Karpas-422 (cell line): Measurements from ENCODE around the gene GAS2L2. TPM values are rescaled to one million over a fixed set of nuclear protein-coding genes. Genes with fewer than 3 reads are reported as not detected.
"Not testable (repeated sequence)": the region's sequence is repeated elsewhere in the genome, so short reads cannot be mapped to it uniquely, and the experiment has no call there.

Experiments used
- DNase-seq: peaks from one replicate; pipeline ENCODE4 v3.0.0-alpha.2; 2015
- H2AFZ ChIP-seq: fragments of 200-600 bp; sonication (generic); 2 replicates; pipeline ENCODE4 v1.6.1; 2014; ENCODE audit warnings: antibody characterized with exemption, low read length, mixed read lengths
- H3K27ac ChIP-seq: fragments of 200-600 bp; sonication (generic); 2 replicates; pipeline ENCODE4 v1.5.1; 2014; ENCODE audit warnings: mild to moderate bottlenecking, low read length, moderate library complexity
- H3K27me3 ChIP-seq: fragments of 200-600 bp; sonication (generic); 2 replicates; pipeline ENCODE4 v1.6.1; 2014; ENCODE audit warnings: low read length, mixed read lengths
- H3K36me3 ChIP-seq: fragments of 200-600 bp; sonication (generic); 2 replicates; pipeline ENCODE4 v1.6.1; 2014; ENCODE audit warnings: low read length, mixed read lengths; ENCODE audit not compliant: insufficient read depth
- H3K4me1 ChIP-seq: fragments of 200-600 bp; sonication (generic); 2 replicates; pipeline ENCODE4 v1.6.1; 2014; ENCODE audit warnings: mild to moderate bottlenecking, low read length, mixed read lengths
- H3K4me2 ChIP-seq: fragments of 200-600 bp; sonication (generic); 2 replicates; pipeline ENCODE4 v1.6.1; 2014; ENCODE audit warnings: low read length, low read depth, mild to moderate bottlenecking; ENCODE audit not compliant: poor library complexity, severe bottlenecking
- H3K4me3 ChIP-seq: fragments of 200-600 bp; sonication (generic); 2 replicates; pipeline ENCODE4 v1.5.1; 2014; ENCODE audit warnings: mild to moderate bottlenecking, antibody characterized with exemption, low read length, mixed read lengths
- H3K79me2 ChIP-seq: fragments of 200-600 bp; sonication (generic); 2 replicates; pipeline ENCODE4 v1.6.1; 2014; ENCODE audit warnings: mild to moderate bottlenecking, low read length, mixed read lengths
- H3K9ac ChIP-seq: fragments of 200-600 bp; sonication (generic); 2 replicates; pipeline ENCODE4 v1.6.0; 2014; ENCODE audit warnings: low read length
- H3K9me2 ChIP-seq: fragments of 200-600 bp; sonication (generic), shearing (Covaris generic); replicated peaks from 2 replicates; pipeline ENCODE4 v1.6.0; 2014; ENCODE audit warnings: mild to moderate bottlenecking, low read length, moderate library complexity; ENCODE audit not compliant: insufficient read depth
- H3K9me3 ChIP-seq: fragments of 300-700, 200-600 bp; sonication (generic); 2 replicates; pipeline ENCODE4 v1.6.1; 2014; ENCODE audit warnings: low read length, mixed read lengths
- H4K20me1 ChIP-seq: fragments of 200-600 bp; sonication (generic); 2 replicates; pipeline ENCODE4 v1.6.1; 2014; ENCODE audit warnings: mild to moderate bottlenecking, antibody characterized with exemption, low read length, low read depth; ENCODE audit not compliant: insufficient read depth
- total RNA-seq: library from RNA; depleted of rRNA; stranded (reverse); fragments of >200 nt; shearing (Covaris generic); gene quantifications from 2 replicates; pipeline ENCODE4 v1.2.3, GENCODE V29; 2014; ENCODE audit warnings: low replicate concordance

Gene GAS2L2
- total RNA-seq, 1 experiment from 2014 or later, result 0.07 TPM

- Histone ChIP-seq H3K79me2 (no peaks in the 10 kb centered on the region), H3K4me3 (no peak overlapping the region), H3K9me3 (no peaks in the 10 kb centered on the region), H3K27me3 (no peaks in the 10 kb centered on the region), H3K27ac (no peak overlapping the region), H3K4me2 (no peak overlapping the region), H4K20me1 (no peaks in the 10 kb centered on the region), H2AFZ (no peak overlapping the region), H3K36me3 (peaks cover 14% of the 10 kb centered on the region; the same call in 1 of the 2 replicates), H3K9ac (no peak overlapping the region), H3K9me2 (no peaks in the 10 kb centered on the region), H3K4me1 (peaks cover 13% of the 10 kb centered on the region)
- DNase-seq, result no peak
Measured at GRCh38 chr17:35709874-35710273, 43.2 kb downstream of the GAS2L2 start.

GRCh38 chr17:35708951-35709350 lies 44.1 kb downstream of the GAS2L2 start:
- Histone ChIP-seq H3K9ac (no peak overlapping the region), H3K4me1 (peaks cover 13% of the 10 kb centered on the region), H3K9me2 (no peaks in the 10 kb centered on the region), H3K36me3 (peaks cover 14% of the 10 kb centered on the region; the same call in 1 of the 2 replicates), H3K9me3 (no peaks in the 10 kb centered on the region), H3K4me3 (no peak overlapping the region), H3K79me2 (no peaks in the 10 kb centered on the region; the same call in 1 of the 2 replicates), H2AFZ (no peak overlapping the region), H4K20me1 (no peaks in the 10 kb centered on the region), H3K27me3 (no peaks in the 10 kb centered on the region), H3K4me2 (no peak overlapping the region), H3K27ac (no peak overlapping the region)
- DNase-seq, result peak; percentile 43

- H2AFZ ChIP-seq, result no peak overlapping the region
- no peak overlapping the region for H3K4me3 ChIP-seq
- DNase-seq, result no peak
- no peaks in the 10 kb centered on the region for H3K9me3 ChIP-seq
- H3K4me2 ChIP-seq, result no peak overlapping the region
- H3K27ac ChIP-seq, result no peak overlapping the region
- no peak overlapping the region for H3K9ac ChIP-seq
- peaks cover 14% of the 10 kb centered on the region; the same call in 1 of the 2 replicates for H3K36me3 ChIP-seq
- no peaks in the 10 kb centered on the region for H4K20me1 ChIP-seq
- peaks cover 13% of the 10 kb centered on the region for H3K4me1 ChIP-seq
- H3K9me2 ChIP-seq, result no peaks in the 10 kb centered on the region
- H3K79me2 ChIP-seq, result no peaks in the 10 kb centered on the region; the same call in 1 of the 2 replicates
- no peaks in the 10 kb centered on the region for H3K27me3 ChIP-seq
Measured at GRCh38 chr17:35708149-35708548, 44.9 kb downstream of the GAS2L2 start.

GRCh38 chr17:35705705-35706104 lies 47.3 kb downstream of the GAS2L2 start:
- no peak overlapping the region for H3K4me2 ChIP-seq
- H3K9me3 ChIP-seq, result no peaks in the 10 kb centered on the region
- no peak overlapping the region for H2AFZ ChIP-seq
- H3K27ac ChIP-seq, result no peak overlapping the region
- no peak overlapping the region for H3K4me3 ChIP-seq
- H3K27me3 ChIP-seq, result no peaks in the 10 kb centered on the region
- no peaks in the 10 kb centered on the region for H4K20me1 ChIP-seq
- H3K79me2 ChIP-seq, result peaks cover 4% of the 10 kb centered on the region; the same call in 1 of the 2 replicates
- no peak for DNase-seq
- no peaks in the 10 kb centered on the region for H3K9me2 ChIP-seq
- H3K9ac ChIP-seq, result no peak overlapping the region
- H3K4me1 ChIP-seq, result peaks cover 13% of the 10 kb centered on the region
- peaks cover 15% of the 10 kb centered on the region; the same call in 1 of the 2 replicates for H3K36me3 ChIP-seq

GRCh38 chr17:35705230-35705629 lies 47.8 kb downstream of the GAS2L2 start:
- DNase-seq, result no peak
- no peak overlapping the region for H2AFZ ChIP-seq
- no peaks in the 10 kb centered on the region for H4K20me1 ChIP-seq
- H3K4me1 ChIP-seq, result peaks cover 13% of the 10 kb centered on the region
- H3K4me3 ChIP-seq, result no peak overlapping the region
- no peak overlapping the region for H3K27ac ChIP-seq
- peaks cover 4% of the 10 kb centered on the region; the same call in 1 of the 2 replicates for H3K79me2 ChIP-seq
- H3K27me3 ChIP-seq, result no peaks in the 10 kb centered on the region
- H3K9me2 ChIP-seq, result no peaks in the 10 kb centered on the region
- no peak overlapping the region for H3K4me2 ChIP-seq
- H3K36me3 ChIP-seq, result peaks cover 14% of the 10 kb centered on the region; the same call in 1 of the 2 replicates
- no peak overlapping the region for H3K9ac ChIP-seq
- no peaks in the 10 kb centered on the region for H3K9me3 ChIP-seq

- H4K20me1 ChIP-seq, H3K4me1 ChIP-seq, H3K9me2 ChIP-seq, H3K4me3 ChIP-seq, H3K36me3 ChIP-seq, H3K79me2 ChIP-seq, H3K9me3 ChIP-seq, DNase-seq, H3K27me3 ChIP-seq, H2AFZ ChIP-seq, H3K27ac ChIP-seq, H3K4me2 ChIP-seq, H3K9ac ChIP-seq: not testable (repeated sequence)
Measured at GRCh38 chr17:35703308-35703707, 49.7 kb downstream of the GAS2L2 start.

GRCh38 chr17:35701491-35701890 lies 51.5 kb downstream of the GAS2L2 start:
- Histone ChIP-seq H4K20me1 (no peaks in the 10 kb centered on the region), H3K9ac (no peak overlapping the region), H3K79me2 (peaks cover 4% of the 10 kb centered on the region; the same call in 1 of the 2 replicates), H3K4me3 (no peak overlapping the region), H3K9me3 (no peaks in the 10 kb centered on the region), H3K36me3 (0 out of 2 replicates have a peak, but pooled peaks cover 8% of the 10 kb centered on the region), H3K27ac (no peak overlapping the region), H3K27me3 (no peaks in the 10 kb centered on the region), H3K9me2 (no peaks in the 10 kb centered on the region), H2AFZ (no peak overlapping the region), H3K4me2 (no peak overlapping the region), H3K4me1 (no peaks in the 10 kb centered on the region)
- no peak for DNase-seq

- Histone ChIP-seq H3K4me3 (no peak overlapping the region), H3K9me2 (no peaks in the 10 kb centered on the region), H3K27me3 (no peaks in the 10 kb centered on the region), H3K4me1 (no peaks in the 10 kb centered on the region), H3K36me3 (0 out of 2 replicates have a peak, but pooled peaks cover 8% of the 10 kb centered on the region), H3K4me2 (no peak overlapping the region), H3K79me2 (peaks cover 4% of the 10 kb centered on the region; the same call in 1 of the 2 replicates), H4K20me1 (no peaks in the 10 kb centered on the region), H3K27ac (no peak overlapping the region), H3K9ac (no peak overlapping the region), H3K9me3 (no peaks in the 10 kb centered on the region), H2AFZ (no peak overlapping the region)
- DNase-seq, result no peak
Measured at GRCh38 chr17:35700150-35700549, 52.9 kb downstream of the GAS2L2 start.
